Posterior vena cava (tissue), 2 donors: ENCODE data around the gene BUB1. TPM values are rescaled to one million over a fixed set of nuclear protein-coding genes. Genes with fewer than 3 reads are reported as not detected.
"Not testable (repeated sequence)": the region's sequence is repeated elsewhere in the genome, so short reads cannot be mapped to it uniquely, and the experiment has no call there.

Experiments used
- DNase-seq: peaks from one replicate; pipeline ENCODE4 v3.0.0-alpha.2; 2020; ENCODE audit warnings: low spot score
- intact Hi-C, 2 donors: fragments of 100-400 bp; cut with DNase I; formaldehyde crosslinking; loops; one replicate each; pipeline versions ENCODE4 v1.14.1 to v1.14.2; 2022 to 2023
- long read RNA-seq, 2 donors: library from polyadenylated mRNA; unstranded; transcript quantifications; one replicate each; pipeline ENCODE4 v2.0.0, GENCODE V29; 2020 to 2021
- total RNA-seq, 2 donors: library from RNA; stranded (reverse); fragmentation: NEBNext Ultra II Directional; extraction: Animal tissue kit (Norgen Biotek cat#: 25700); gene quantifications; one replicate each; pipeline ENCODE4 v1.2.1, GENCODE V29; 2021
- donor health status: DM: yes; HTN: yes; CAD: no.
- donor health status: DM: yes; HTN: yes; CAD: no.

Gene BUB1
- 1 to 10 TPM in 1 of 2 donors, under 1 TPM in 1; 0.57 to 1.1 TPM for total RNA-seq
- long read RNA-seq, donor 1: 0 reads
- long read RNA-seq, donor 2: 0 reads

- peak; percentile 99 for DNase-seq
- intact Hi-C loops: no loop called here
These were observed at the start of gene BUB1 for GRCh38 chr2:110677530-110678456. Gene BUB1 (minus strand): TSS chr2:110678063. CDS start chr2:110677995, 68 bp downstream.

GRCh38 chr2:110726285-110726684, 48.4 kb upstream of the BUB1 start:
- intact Hi-C loops: no loop called here
- no peak for DNase-seq

DNA sequence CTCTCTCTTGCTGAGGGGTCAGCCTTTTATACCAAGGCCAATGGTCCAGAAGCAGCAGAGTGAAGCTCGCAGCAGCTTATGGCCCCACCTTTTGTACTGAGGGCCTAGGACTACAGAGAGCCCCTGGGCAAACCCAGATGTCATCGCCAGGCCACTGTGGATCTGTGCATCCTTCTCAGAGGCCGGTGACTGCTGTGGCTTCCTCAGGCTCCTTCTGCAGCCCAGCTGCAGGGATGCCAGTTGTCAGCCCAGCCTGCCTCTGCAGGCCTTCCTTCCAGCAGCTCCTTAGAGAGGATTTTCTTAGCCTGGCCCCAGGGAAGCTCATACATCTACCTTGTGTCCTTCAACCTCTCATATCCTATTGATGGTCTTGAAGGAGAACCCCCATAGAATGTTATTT, 48.0 kb upstream of the BUB1 start:
- intact Hi-C loops: no loop called here
- no peak for DNase-seq

- DNase-seq: no peak
- intact Hi-C loops: no loop called here
These were observed 47.5 kb upstream of the BUB1 start for GRCh38 chr2:110725370-110725769.

GRCh38 chr2:110724820-110725219, 47.0 kb upstream of the BUB1 start:
- intact Hi-C loops: no loop called here

GRCh38 chr2:110720547-110720946, 42.7 kb upstream of the BUB1 start:
- intact Hi-C loops: no loop called here
- DNase-seq: no peak

More at GRCh38 chr2:110724820-110725219, 47.0 kb upstream of the BUB1 start:
- no peak for DNase-seq

DNA sequence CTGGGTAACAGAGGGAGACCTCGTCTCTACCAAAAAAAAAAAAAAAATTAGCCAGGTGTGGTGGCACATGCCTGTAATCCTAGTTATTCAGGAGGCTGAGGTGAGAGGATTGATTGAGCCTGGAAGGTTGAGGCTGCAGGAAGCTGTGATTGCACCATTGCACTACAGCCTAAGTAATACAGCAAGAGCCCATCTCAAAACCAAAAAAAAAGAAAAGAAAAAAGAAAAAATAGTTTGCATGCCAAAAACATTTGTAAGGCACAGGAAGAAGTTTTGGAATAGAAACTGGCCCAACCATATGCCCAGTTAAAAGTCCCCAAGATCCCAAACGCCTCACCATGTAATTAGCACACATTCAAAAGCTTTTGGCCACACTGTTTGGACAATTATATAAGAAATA, 41.1 kb upstream of the BUB1 start:
- intact Hi-C loops: no loop called here

DNA sequence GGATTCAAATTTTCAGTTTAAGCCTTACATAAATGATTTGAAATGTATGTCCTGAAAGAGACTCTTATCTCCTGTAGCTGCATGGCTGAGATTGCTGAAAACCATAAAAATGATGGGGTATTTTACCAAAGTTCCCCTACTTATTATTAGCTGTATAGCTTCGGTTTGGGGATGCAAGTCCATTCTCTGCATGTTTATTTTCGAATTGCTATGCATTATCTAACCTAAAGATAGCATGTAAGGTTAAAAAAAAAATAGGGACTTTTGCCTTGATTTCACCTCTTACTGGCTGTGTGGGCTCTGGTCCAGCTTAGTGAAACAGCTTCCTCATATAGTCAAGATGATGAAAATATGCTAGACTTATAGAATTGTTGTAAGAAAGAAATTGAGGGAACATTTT, 40.5 kb upstream of the BUB1 start:
- intact Hi-C loops: no loop called here
- DNase-seq: no peak

More for the DNA sequence above, 41.1 kb upstream of the BUB1 start:
- no peak for DNase-seq

DNA sequence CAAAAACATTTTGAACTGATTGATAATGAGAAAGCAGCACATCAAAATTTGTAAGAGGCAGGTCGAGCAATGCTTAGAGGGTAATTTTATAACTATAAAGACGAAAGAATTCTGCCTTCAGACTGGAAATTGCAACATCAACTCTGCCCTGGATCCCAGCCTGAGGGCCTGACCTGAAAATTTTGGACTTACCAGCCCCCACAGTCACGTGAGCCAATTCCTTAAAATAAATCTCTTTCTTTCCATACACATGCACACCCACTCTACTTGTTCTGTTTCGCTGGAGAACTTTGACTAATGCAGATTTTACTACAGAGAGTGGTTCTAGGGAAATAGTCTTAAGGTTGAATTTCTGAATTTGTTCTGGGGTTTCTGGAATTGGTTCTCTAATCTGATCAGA, 39.9 kb upstream of the BUB1 start:
- DNase-seq: no peak
- intact Hi-C loops: no loop called here

GRCh38 chr2:110716959-110717645, 39.2 kb upstream of the BUB1 start:
- no peak for DNase-seq
- intact Hi-C loops: no loop called here

- intact Hi-C loops: no loop called here
- DNase-seq: no peak
These were observed 36.8 kb upstream of the BUB1 start for GRCh38 chr2:110714452-110715224.

GRCh38 chr2:110713513-110714362, 35.9 kb upstream of the BUB1 start:
- intact Hi-C loops: no loop called here
- no peak for DNase-seq

GRCh38 chr2:110712737-110713136, 34.9 kb upstream of the BUB1 start:
- no peak for DNase-seq
- intact Hi-C loops: no loop called here

- intact Hi-C loops: no loop called here
- DNase-seq: no peak
These were observed 30.6 kb upstream of the BUB1 start for GRCh38 chr2:110708455-110708854.

- intact Hi-C loops: no loop called here
- no peak for DNase-seq
These were observed 29.6 kb upstream of the BUB1 start for GRCh38 chr2:110707386-110707965.

GRCh38 chr2:110702514-110703380, 24.9 kb upstream of the BUB1 start:
- DNase-seq: no peak
- intact Hi-C loops: no loop called here

DNA sequence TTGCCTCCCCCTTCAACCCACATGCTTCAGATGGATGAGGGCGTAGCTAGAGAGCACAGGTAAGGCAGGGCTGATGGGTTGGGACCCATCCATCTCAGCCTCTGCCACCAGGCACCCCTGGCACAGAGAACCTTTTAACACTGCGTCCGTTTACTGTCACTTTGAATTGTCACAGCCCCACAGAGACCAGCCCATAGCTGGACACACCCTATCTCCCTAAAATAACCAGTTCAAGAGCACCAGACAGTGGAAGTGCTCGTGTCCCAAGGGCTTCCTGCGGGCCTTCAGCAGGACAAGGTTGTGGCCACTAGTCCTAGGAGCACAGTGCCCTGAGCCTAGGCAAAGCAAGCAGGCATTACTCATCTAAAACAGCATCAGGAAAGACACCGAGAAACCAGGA, 20.4 kb upstream of the BUB1 start:
- DNase-seq, intact Hi-C loops: not testable (repeated sequence)
